Pancreas (tissue), 10 donors: ENCODE measurements around the gene FAM120A. TPM values are rescaled to one million over a fixed set of nuclear protein-coding genes. Genes with fewer than 3 reads are reported as not detected.

Experiments used
- ATAC-seq, 4 donors: fragments of 200-7000 bp; cut with Tn5 transposase; one replicate each; pipeline versions ENCODE4 v1.8.0 to v1.9.1; 2020; ENCODE audit warnings: mild to moderate bottlenecking in 4 of 4, moderate library complexity in 4 of 4
- DNase-seq, 6 donors: peaks; one replicate each; pipeline ENCODE4 v3.0.0-alpha.2; 2020
- FAIRE-seq: peaks from 2 replicates; lab custom pipeline; 2012; peaks lifted over from hg19 to GRCh38; lab: Jason Lieb, UNC
- H3K27ac ChIP-seq, 4 donors: fragments of 200-600 bp; sonication (generic); 1 replicate in 3 of 4; 2 replicates in 1 of 4; pipeline versions ENCODE4 v1.5.0 to v1.8.0; 2020
- H3K27me3 ChIP-seq, 4 donors: fragments of 200-600 bp; one replicate each; pipeline ENCODE4 v1.8.0; 2021
- H3K36me3 ChIP-seq, 3 donors: fragments of 200-600 bp; sonication (generic) in 1 of 3; one replicate each; pipeline versions ENCODE4 v1.5.0 to v1.8.0; 2020 to 2021
- H3K4me1 ChIP-seq, 3 donors: fragments of 200-600 bp; one replicate each; pipeline ENCODE4 v1.8.0; 2021
- H3K4me3 ChIP-seq, 4 donors: fragments of 200-600 bp; sonication (generic) in 2 of 4; one replicate each; pipeline versions ENCODE4 v1.5.0 to v1.8.0; 2020 to 2021
- H3K9me3 ChIP-seq, 4 donors: fragments of 200-600 bp; one replicate each; pipeline ENCODE4 v1.8.0; 2021
- WGBS, 2 donors: extraction: QIAGEN DNeasy Blood & Tissue Kit; methylation state at CpG; one replicate each; pipeline ENCODE4 v1.1.7; 2013; 5-methylcytosine and 5-hydroxymethylcytosine counted together
- intact Hi-C, 3 donors: fragments of 100-400 bp; cut with DNase I; formaldehyde crosslinking; loops; one replicate each; pipeline versions ENCODE4 v1.11.1 to v1.14.2; 2022
- polyA plus RNA-seq, 2 donors: library from polyadenylated mRNA; stranded (reverse); fragments of 200-250 nt; gene quantifications; one replicate each; pipeline ENCODE4 v1.2.3, GENCODE V29; 2013
- total RNA-seq, 6 donors: library from RNA; stranded (reverse); fragmentation: NEBNext Ultra II Directional in 4 of 6; extraction: Animal tissue kit (Norgen Biotek cat#: 25700) in 4 of 6; gene quantifications; one replicate each; pipeline versions ENCODE4 v1.2.1 to v1.2.4, GENCODE V29; 2021 to 2023
- TF ChIP-seq, protein P1 (sequence below), 4 donors: fragments of 200-600 bp; sonication (generic) in 3 of 4; IDR thresholded peaks; one replicate each; pipeline versions ENCODE4 v1.5.0 to v1.8.0; 2021; ENCODE audit warnings: antibody characterized with exemption in 4 of 4
- donor health status: healthy with polysubstance abuse.
- donor health status: DM: no; HTN: no; CAD: no; lungs with moderate emphysema.
- donor health status: DM: no; HTN: no; CAD: no.
- donor health status: control.
- donor health status: control.
- donor health status: Bipolar disorder and iron deficiency.
- donor health status: DM: yes; HTN: yes; CAD: no.
- donor health status: DM: no; HTN: no; CAD: no.
- donor health status: DM: no; HTN: no; CAD: no.
- donor health status: DM: yes; HTN: yes; CAD: no.

Gene FAM120A
- total and polyA plus RNA-seq, 8 donors, result 24.2 to 66.4 (median 54.0) TPM

GRCh38 chr9:93446073-93446472 is 5.4 kb upstream of the FAM120A start:
- WGBS, 2 donors, result 80 to 83% methylated on average over 3 of the region's 3 CpGs
- Histone ChIP-seq H3K4me3 (no peak overlapping the region), H3K4me1 (peaks cover 0 to 12% (median 4%) of the 10 kb centered on the region in 3 donors), H3K9me3 (no peaks in the 10 kb centered on the region), H3K36me3 (peaks cover 0 to 25% (median 17%) of the 10 kb centered on the region in 3 donors), H3K27ac (no peak overlapping the region), H3K27me3 (no peaks in the 10 kb centered on the region)
- intact Hi-C loops, result no loop called here
- ATAC-seq (no peak), FAIRE-seq (no peak), DNase-seq (no peak)
- TF ChIP-seq, protein P1, sequence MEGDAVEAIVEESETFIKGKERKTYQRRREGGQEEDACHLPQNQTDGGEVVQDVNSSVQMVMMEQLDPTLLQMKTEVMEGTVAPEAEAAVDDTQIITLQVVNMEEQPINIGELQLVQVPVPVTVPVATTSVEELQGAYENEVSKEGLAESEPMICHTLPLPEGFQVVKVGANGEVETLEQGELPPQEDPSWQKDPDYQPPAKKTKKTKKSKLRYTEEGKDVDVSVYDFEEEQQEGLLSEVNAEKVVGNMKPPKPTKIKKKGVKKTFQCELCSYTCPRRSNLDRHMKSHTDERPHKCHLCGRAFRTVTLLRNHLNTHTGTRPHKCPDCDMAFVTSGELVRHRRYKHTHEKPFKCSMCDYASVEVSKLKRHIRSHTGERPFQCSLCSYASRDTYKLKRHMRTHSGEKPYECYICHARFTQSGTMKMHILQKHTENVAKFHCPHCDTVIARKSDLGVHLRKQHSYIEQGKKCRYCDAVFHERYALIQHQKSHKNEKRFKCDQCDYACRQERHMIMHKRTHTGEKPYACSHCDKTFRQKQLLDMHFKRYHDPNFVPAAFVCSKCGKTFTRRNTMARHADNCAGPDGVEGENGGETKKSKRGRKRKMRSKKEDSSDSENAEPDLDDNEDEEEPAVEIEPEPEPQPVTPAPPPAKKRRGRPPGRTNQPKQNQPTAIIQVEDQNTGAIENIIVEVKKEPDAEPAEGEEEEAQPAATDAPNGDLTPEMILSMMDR (IDR thresholded peaks at IDR 0.05), result no peak

GRCh38 chr9:93447655-93448054 is 3.8 kb upstream of the FAM120A start:
- no peak overlapping the region for H3K4me3 ChIP-seq
- H3K4me1 ChIP-seq, result peaks cover 0 to 12% (median 4%) of the 10 kb centered on the region in 3 donors
- no peak overlapping the region for H3K27ac ChIP-seq
- intact Hi-C loops, result no loop called here
- H3K36me3 ChIP-seq, result peaks cover 0 to 25% (median 17%) of the 10 kb centered on the region in 3 donors
- DNase-seq, result no peak
- H3K9me3 ChIP-seq, result no peaks in the 10 kb centered on the region
- ATAC-seq, result no peak
- 76 to 93% methylated on average over 4 of the region's 4 CpGs for WGBS, 2 donors
- H3K27me3 ChIP-seq, result no peaks in the 10 kb centered on the region
- TF ChIP-seq, protein P1 (IDR thresholded peaks at IDR 0.05), result no peak
- FAIRE-seq, result no peak

DNA sequence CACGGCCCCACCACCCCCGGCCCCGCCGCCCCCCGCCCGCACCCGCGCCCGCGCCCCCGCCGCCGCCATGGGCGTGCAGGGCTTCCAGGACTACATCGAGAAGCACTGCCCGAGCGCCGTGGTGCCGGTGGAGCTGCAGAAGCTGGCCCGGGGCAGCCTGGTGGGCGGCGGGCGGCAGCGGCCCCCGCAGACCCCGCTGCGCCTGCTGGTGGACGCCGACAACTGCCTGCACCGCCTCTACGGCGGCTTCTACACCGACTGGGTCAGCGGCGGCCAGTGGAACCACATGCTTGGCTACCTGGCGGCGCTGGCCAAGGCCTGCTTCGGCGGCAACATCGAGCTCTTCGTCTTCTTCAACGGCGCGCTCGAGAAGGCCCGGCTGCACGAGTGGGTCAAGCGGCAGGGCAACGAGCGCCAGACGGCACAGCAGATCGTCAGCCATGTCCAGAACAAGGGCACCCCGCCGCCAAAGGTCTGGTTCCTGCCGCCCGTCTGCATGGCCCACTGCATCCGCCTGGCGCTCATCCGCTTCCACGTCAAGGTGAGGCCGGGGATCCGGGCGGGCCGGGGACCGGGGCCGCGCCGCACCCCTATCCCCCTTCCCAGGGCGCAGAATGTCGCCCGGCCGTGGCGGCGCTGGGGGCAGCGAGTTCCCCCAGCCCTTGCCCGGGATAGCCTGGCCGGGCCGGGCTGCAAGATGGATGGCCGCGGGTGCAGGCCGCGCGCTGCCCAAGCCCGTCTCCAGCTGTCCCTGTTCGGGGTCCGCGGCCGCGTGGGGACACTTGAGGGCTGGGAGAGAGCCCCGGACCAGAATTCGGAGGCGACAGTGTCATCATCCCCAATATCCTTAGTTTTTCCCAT is 594 bp downstream of the FAM120A start:
- Histone ChIP-seq H3K4me3 (peak overlapping the region; percentile 73 to 94 (median 85)), H3K36me3 (peaks cover 0 to 11% (median 11%) of the 10 kb centered on the region in 3 donors), H3K4me1 (peaks cover 12 to 34% (median 25%) of the 10 kb centered on the region in 3 donors), H3K9me3 (no peaks in the 10 kb centered on the region), H3K27ac (peak overlapping the region; percentile 91 to 94 (median 93)), H3K27me3 (no peaks in the 10 kb centered on the region)
- FAIRE-seq (no peak), DNase-seq (peak; percentile 54 to 84 (median 68)), ATAC-seq (peak; percentile 26 to 33 (median 30))
- intact Hi-C loops, result no loop called here
- TF ChIP-seq, protein P1 (IDR thresholded peaks at IDR 0.05), result peak in 1 of 4 donors; percentile 22
- WGBS, 2 donors, result 0 to 1% methylated on average over 63 to 92 of the region's 92 CpGs

DNA sequence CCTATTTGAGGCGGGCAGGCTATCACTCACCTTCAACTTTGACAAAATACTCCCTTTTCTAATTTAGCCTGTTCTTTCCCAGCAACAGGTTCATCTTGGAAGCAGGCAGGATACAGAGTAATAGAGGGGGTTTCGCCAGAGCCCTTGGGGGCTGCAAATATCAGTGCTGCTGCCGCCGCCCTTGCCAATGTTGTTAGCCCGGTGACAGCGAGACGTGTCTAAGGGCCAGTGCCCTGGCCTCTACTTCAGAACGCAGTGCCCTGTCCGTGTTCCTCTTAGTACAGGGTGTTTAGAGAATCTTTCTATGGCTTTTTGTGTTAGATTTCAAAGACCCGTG is 1.2 kb downstream of the FAM120A start:
- whole genome bisulfite sequencing, 2 donors, result 0% methylated on average over 10 of the region's 10 CpGs
- H3K27ac ChIP-seq, result peak overlapping the region; percentile 91 to 94 (median 93)
- H3K9me3 ChIP-seq, result no peaks in the 10 kb centered on the region
- intact Hi-C loops, result no loop called here
- peaks cover 0 to 5% (median 5%) of the 10 kb centered on the region in 3 donors for H3K36me3 ChIP-seq
- H3K27me3 ChIP-seq, result no peaks in the 10 kb centered on the region
- DNase-seq (peak in 2 of 6 donors; percentile 29 to 55), ATAC-seq (peak; percentile 17 to 44 (median 32)), FAIRE-seq (no peak)
- TF ChIP-seq, protein P1 (IDR thresholded peaks at IDR 0.05), result no peak
- H3K4me1 ChIP-seq, result peaks cover 12 to 34% (median 25%) of the 10 kb centered on the region in 3 donors
- peak overlapping the region; percentile 73 to 94 (median 85) for H3K4me3 ChIP-seq
